Measurements from ENCODE around the gene EFEMP2. TPM values are rescaled to one million over a fixed set of nuclear protein-coding genes. Genes with fewer than 3 reads are reported as not detected.

EFEMP2 gene
- total RNA-seq, 1 experiment from 2014 or later, result 26.2 TPM

DNA sequence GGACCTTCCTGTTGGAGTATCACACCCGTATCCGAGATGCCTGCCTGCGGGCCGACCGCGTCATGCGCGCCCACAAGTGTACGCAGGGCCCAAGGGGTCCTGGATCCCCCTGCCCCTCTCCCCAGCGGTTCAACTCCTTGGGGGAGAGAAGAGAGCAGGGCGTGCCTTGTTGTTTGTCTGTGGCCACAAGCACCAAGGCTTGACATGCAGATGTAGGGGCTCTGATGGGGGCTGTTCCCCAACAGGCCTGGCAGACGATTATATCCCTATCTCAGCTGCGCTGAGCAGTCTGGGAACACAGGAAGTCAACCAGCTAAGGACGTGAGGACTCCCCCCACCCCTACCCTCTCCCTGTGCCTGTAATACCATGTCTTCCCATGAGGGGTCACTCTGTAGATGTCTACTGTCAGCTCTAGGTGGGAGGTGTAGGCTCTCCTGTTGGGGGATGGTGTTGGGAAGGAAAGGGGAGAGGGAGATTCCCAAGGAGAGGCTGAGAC, 21.5 kb downstream of the EFEMP2 start:
- Histone ChIP-seq H4K8ac (replicated peaks; ENCODE audit: insufficient read length, low read depth, low read length) (no peak overlapping the region), H3K9me3 (ENCODE audit: control insufficient read depth, low read depth, low read length) (no peaks in the 10 kb centered on the region), H3K18ac (ENCODE audit: insufficient read length, low read depth, low read length) (no peak overlapping the region), H3K4ac (ENCODE audit: low read depth, low read length) (no peak overlapping the region), H2BK5ac (ENCODE audit: insufficient read length, low read length) (no peak overlapping the region), H4K5ac (ENCODE audit: insufficient read length, low read depth, low read length) (no peak overlapping the region), H4K20me1 (ENCODE audit: control insufficient read depth, insufficient read depth, insufficient read length) (no peaks in the 10 kb centered on the region), H2AFZ (ENCODE audit: low read length) (no peak overlapping the region), H3K4me2 (ENCODE audit: insufficient read depth, insufficient read length, low read length) (no peak overlapping the region), H3K27me3 (ENCODE audit: insufficient read depth, low read length) (no peaks in the 10 kb centered on the region), H2BK12ac (ENCODE audit: insufficient read length, low read depth, low read length) (no peak overlapping the region), H3K23me2 (ENCODE audit: insufficient read length, low read depth, low read length, poor library complexity, severe bottlenecking) (no peaks in the 10 kb centered on the region), H3K14ac (ENCODE audit: insufficient read depth, low read length) (no peak overlapping the region), H2BK20ac (ENCODE audit: low read depth, low read length, poor library complexity, severe bottlenecking) (no peak overlapping the region), H4K91ac (ENCODE audit: insufficient read length, low read depth, low read length) (no peak overlapping the region), H3T11ph (ENCODE audit: low read length) (no peak overlapping the region), H3K56ac (ENCODE audit: insufficient read length, low read depth, low read length) (no peak overlapping the region), H2BK15ac (ENCODE audit: low read depth, low read length) (no peak overlapping the region), H3K4me1 (ENCODE audit: insufficient read depth, low read length) (no peaks in the 10 kb centered on the region), H3K23ac (ENCODE audit: insufficient read length, low read depth, low read length) (no peak overlapping the region), H3K79me1 (ENCODE audit: insufficient read depth, low read depth, low read length, poor library complexity, severe bottlenecking) (peaks cover 3% of the 10 kb centered on the region), H2AK5ac (ENCODE audit: insufficient read length, low read length) (no peak overlapping the region), H3K79me2 (ENCODE audit: insufficient read depth, low read length) (peaks cover 5% of the 10 kb centered on the region; the same call in 1 of the 2 replicates), H3K27ac (ENCODE audit: insufficient read length, low read depth, low read length) (no peak overlapping the region), H2BK120ac (ENCODE audit: low read depth, low read length, poor library complexity, severe bottlenecking) (no peak overlapping the region), H3K9ac (ENCODE audit: extremely low read depth, insufficient read length, low read length) (no peak overlapping the region)
- peaks cover 3 to 7% of the 10 kb centered on the region in 2 experiments; a peak in 2 of 5 replicates for H3K9me3 Mint-ChIP-seq
- TF ChIP-seq, protein P1, sequence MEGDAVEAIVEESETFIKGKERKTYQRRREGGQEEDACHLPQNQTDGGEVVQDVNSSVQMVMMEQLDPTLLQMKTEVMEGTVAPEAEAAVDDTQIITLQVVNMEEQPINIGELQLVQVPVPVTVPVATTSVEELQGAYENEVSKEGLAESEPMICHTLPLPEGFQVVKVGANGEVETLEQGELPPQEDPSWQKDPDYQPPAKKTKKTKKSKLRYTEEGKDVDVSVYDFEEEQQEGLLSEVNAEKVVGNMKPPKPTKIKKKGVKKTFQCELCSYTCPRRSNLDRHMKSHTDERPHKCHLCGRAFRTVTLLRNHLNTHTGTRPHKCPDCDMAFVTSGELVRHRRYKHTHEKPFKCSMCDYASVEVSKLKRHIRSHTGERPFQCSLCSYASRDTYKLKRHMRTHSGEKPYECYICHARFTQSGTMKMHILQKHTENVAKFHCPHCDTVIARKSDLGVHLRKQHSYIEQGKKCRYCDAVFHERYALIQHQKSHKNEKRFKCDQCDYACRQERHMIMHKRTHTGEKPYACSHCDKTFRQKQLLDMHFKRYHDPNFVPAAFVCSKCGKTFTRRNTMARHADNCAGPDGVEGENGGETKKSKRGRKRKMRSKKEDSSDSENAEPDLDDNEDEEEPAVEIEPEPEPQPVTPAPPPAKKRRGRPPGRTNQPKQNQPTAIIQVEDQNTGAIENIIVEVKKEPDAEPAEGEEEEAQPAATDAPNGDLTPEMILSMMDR (conservative IDR thresholded peaks at IDR 0.05), result peak; percentile 80
- peak; percentile 84 for DNase-seq
- no peak overlapping the region for H3K27ac Mint-ChIP-seq
- H3K4me3 Mint-ChIP-seq, result no peak overlapping the region; a peak in 1 of 5 replicates
- peaks cover 15% of the 10 kb centered on the region for H3K27me3 Mint-ChIP-seq (ENCODE audit: low read depth)
- peaks cover 14 to 18% of the 10 kb centered on the region in 2 experiments for H3K4me1 Mint-ChIP-seq
- peaks cover 40 to 49% (median 42%) of the 10 kb centered on the region in 3 experiments for H3K36me3 Mint-ChIP-seq (ENCODE audit: insufficient read depth in 1 of 3, low read depth in 3 of 3)
- no CpG with 5 or more reads among the region's 14 CpGs for WGBS (ENCODE audit: extremely low coverage, insufficient read length, low lambda C conversion rate)

All from H9 (cell line).